SK-N-SH treated with all-trans-retinoic acid at 6 μM for 48 hours (cell line): ENCODE data around the gene ASB13.

Source experiments
- ATAC-seq: fragments of 200-7000 bp; cut with Tn5 transposase; 3 replicates; pipeline ENCODE4 v1.9.1; 2020; ENCODE audit warnings: mild to moderate bottlenecking, moderate library complexity
- ARNTL ChIP-seq: fragments of 450-650 bp; formaldehyde crosslinking; IDR thresholded peaks from 2 replicates; pipeline ENCODE4 v1.5.0; 2020; ENCODE audit warnings: low read depth, mild to moderate bottlenecking, moderate library complexity, borderline replicate concordance
- CSDC2 ChIP-seq: fragments of 250-450 bp; sonication (Bioruptor Pico); IDR thresholded peaks from 2 replicates; pipeline ENCODE4 v1.5.0; 2020; ENCODE audit warnings: mild to moderate bottlenecking, moderate library complexity
- ESRRG ChIP-seq: fragments of 250-450 bp; sonication (Bioruptor Pico); IDR thresholded peaks from 2 replicates; pipeline ENCODE4 v1.6.1; 2021; ENCODE audit warnings: mild to moderate bottlenecking
- GLIS3 ChIP-seq: fragments of 250-450 bp; sonication (Bioruptor Pico); IDR thresholded peaks from 2 replicates; pipeline ENCODE4 v1.5.0; 2020; ENCODE audit warnings: mild to moderate bottlenecking, moderate library complexity
- ISL1 ChIP-seq: fragments of 250-450 bp; sonication (Bioruptor Pico); IDR thresholded peaks from 2 replicates; pipeline ENCODE4 v2.1.2; 2022; ENCODE audit warnings: mild to moderate bottlenecking, moderate library complexity
- OSR1 ChIP-seq: fragments of 250-450 bp; sonication (Bioruptor Pico); IDR thresholded peaks from 2 replicates; pipeline ENCODE4 v1.8.0; 2022; ENCODE audit warnings: moderate library complexity, mild to moderate bottlenecking, inconsistent platforms
- PPARA ChIP-seq: fragments of 250-450 bp; sonication (Bioruptor Pico); IDR thresholded peaks from 2 replicates; pipeline ENCODE4 v1.5.0; 2020; ENCODE audit warnings: mild to moderate bottlenecking, borderline replicate concordance
- RARB ChIP-seq: fragments of 250-450 bp; sonication (Bioruptor Pico); IDR thresholded peaks from 2 replicates; pipeline ENCODE4 v1.8.0; 2021; ENCODE audit warnings: mild to moderate bottlenecking, moderate library complexity
- SNAI2 ChIP-seq: fragments of 250-450 bp; sonication (Bioruptor Pico); IDR thresholded peaks from 2 replicates; pipeline ENCODE4 v1.5.0; 2020; ENCODE audit warnings: mild to moderate bottlenecking, moderate library complexity
- TCF4 ChIP-seq: fragments of 250-450 bp; sonication (Bioruptor Pico); IDR thresholded peaks from 2 replicates; pipeline ENCODE4 v1.8.0; 2021; ENCODE audit warnings: mild to moderate bottlenecking, moderate library complexity, borderline replicate concordance
- TSHZ2 ChIP-seq: fragments of 250-450 bp; sonication (Bioruptor Pico); IDR thresholded peaks from 2 replicates; pipeline ENCODE4 v1.5.0; 2020; ENCODE audit warnings: mild to moderate bottlenecking, moderate library complexity
- ZC3H10 ChIP-seq: fragments of 250-450 bp; sonication (Bioruptor Pico); IDR thresholded peaks from 2 replicates; pipeline ENCODE4 v1.5.1; 2021; ENCODE audit warnings: mild to moderate bottlenecking, moderate library complexity
- ZFP3 ChIP-seq: fragments of 250-450 bp; sonication (Bioruptor Pico); IDR thresholded peaks from 2 replicates; pipeline ENCODE4 v1.5.0; 2020; ENCODE audit warnings: mild to moderate bottlenecking, moderate library complexity
- ZFP30 ChIP-seq: fragments of 450-650 bp; formaldehyde crosslinking; IDR thresholded peaks from 2 replicates; pipeline ENCODE4 v1.5.0; 2022; ENCODE audit warnings: mild to moderate bottlenecking, moderate library complexity
- ZNF565 ChIP-seq: fragments of 450-650 bp; formaldehyde crosslinking; conservative IDR thresholded peaks from 2 replicates; pipeline ENCODE4 v1.5.0; 2020; ENCODE audit warnings: low read depth, mild to moderate bottlenecking, moderate library complexity
- TF ChIP-seq, protein P1 (sequence below): fragments of 250-450 bp; sonication (Bioruptor Pico); IDR thresholded peaks from 2 replicates; pipeline ENCODE4 v1.5.1; 2021; ENCODE audit warnings: mild to moderate bottlenecking, moderate library complexity
- TF ChIP-seq, protein P2 (sequence below): fragments of 250-450 bp; sonication (Bioruptor Pico); IDR thresholded peaks from 2 replicates; pipeline ENCODE4 v1.8.0; 2021; ENCODE audit warnings: low read depth, mild to moderate bottlenecking, moderate library complexity, borderline replicate concordance
- TF ChIP-seq, protein P3 (sequence below): fragments of 250-450 bp; sonication (Bioruptor Pico); IDR thresholded peaks from 2 replicates; pipeline ENCODE4 v1.5.1; 2020; ENCODE audit warnings: low read depth, mild to moderate bottlenecking, moderate library complexity

ASB13 gene

GRCh38 chr10:5601826-5602495 is 64.4 kb downstream of the ASB13 start:
- ATAC-seq: no peak
- TF ChIP-seq TCF4 (CRISPR knock-in tag): no peak
- TF ChIP-seq, protein P1, sequence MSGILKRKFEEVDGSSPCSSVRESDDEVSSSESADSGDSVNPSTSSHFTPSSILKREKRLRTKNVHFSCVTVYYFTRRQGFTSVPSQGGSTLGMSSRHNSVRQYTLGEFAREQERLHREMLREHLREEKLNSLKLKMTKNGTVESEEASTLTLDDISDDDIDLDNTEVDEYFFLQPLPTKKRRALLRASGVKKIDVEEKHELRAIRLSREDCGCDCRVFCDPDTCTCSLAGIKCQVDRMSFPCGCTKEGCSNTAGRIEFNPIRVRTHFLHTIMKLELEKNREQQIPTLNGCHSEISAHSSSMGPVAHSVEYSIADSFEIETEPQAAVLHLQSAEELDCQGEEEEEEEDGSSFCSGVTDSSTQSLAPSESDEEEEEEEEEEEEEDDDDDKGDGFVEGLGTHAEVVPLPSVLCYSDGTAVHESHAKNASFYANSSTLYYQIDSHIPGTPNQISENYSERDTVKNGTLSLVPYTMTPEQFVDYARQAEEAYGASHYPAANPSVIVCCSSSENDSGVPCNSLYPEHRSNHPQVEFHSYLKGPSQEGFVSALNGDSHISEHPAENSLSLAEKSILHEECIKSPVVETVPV (CRISPR knock-in tag): no peak
- no peak for TF ChIP-seq ESRRG (CRISPR knock-in tag)
- no peak for TF ChIP-seq TSHZ2

DNA sequence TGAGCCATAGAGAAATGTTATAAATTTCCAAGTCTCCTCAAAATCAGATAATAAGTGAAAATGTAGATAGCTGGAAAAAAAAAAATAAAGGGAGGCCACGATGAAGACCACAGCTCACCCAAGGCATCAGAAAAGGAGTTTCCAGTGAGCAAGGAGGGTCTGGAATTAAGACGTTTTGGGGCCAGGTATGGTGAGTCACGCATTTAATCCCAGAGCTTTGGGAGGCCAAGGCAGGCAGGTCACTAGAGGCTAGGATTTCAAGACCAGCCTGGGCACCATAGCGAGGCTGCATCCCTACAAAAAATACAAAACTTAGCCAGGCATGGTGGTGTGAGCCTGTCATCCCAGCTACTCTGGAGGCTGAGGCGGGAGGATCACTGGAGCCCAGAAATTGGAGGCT is 65.5 kb downstream of the ASB13 start:
- no peak for TF ChIP-seq ZNF565 (CRISPR knock-in tag)
- TF ChIP-seq GLIS3 (CRISPR knock-in tag): no peak
- no peak for TF ChIP-seq ZFP3 (CRISPR knock-in tag)
- TF ChIP-seq ZC3H10 (CRISPR knock-in tag): no peak
- TF ChIP-seq, protein P2, sequence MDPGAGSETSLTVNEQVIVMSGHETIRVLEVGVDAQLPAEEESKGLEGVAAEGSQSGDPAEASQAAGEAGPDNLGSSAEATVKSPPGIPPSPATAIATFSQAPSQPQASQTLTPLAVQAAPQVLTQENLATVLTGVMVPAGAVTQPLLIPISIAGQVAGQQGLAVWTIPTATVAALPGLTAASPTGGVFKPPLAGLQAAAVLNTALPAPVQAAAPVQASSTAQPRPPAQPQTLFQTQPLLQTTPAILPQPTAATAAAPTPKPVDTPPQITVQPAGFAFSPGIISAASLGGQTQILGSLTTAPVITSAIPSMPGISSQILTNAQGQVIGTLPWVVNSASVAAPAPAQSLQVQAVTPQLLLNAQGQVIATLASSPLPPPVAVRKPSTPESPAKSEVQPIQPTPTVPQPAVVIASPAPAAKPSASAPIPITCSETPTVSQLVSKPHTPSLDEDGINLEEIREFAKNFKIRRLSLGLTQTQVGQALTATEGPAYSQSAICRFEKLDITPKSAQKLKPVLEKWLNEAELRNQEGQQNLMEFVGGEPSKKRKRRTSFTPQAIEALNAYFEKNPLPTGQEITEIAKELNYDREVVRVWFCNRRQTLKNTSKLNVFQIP (CRISPR knock-in tag): no peak
- ATAC-seq: no peak

DNA sequence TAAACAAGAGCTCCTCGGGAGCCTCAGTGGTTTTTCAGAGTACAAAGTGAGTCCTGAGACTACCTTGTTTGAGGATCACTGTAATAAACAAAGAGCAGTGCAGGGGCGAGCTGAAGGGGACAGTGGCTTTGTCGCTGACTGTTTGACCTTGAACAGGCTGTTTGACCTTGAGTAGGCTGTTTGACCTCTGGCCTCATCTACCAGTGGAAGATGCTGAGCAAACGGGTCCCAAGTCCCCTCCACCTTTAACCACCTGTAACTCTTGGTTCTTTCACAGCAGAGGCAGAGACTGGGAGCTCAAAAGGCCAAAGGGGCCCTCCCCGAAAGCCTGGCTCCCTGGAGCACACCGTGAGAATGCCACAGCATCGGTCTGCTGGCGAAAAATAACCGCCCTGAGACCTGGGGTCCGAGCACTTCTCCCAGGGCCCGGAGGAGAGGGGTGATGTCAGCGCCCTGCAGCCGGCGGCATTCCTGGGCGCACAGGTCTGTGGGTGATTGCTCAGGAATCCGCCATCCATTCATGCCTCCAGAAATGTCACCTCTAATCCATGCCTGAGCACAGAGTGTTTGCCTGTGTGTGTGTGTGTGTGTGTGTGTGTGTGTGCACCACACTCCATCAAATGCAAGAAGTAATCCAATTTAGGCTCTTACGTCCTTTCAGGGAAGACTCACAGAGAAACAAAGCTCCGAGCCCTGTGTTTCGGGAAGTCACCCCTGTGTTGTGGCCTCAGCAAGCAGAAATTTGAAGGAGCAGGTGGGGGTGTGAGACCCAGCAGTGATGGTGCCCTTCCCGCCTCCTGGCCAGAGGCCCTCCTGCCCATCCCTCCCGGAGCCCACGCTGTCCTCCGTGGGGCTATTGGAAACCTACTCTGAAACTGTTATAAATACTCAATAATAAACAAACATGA is 66.5 kb downstream of the ASB13 start:
- TF ChIP-seq PPARA (CRISPR knock-in tag): no peak
- TF ChIP-seq RARB: no peak
- TF ChIP-seq ZFP30 (CRISPR knock-in tag): no peak
- TF ChIP-seq ZNF565 (CRISPR knock-in tag): no peak
- TF ChIP-seq TCF4 (CRISPR knock-in tag): no peak
- TF ChIP-seq SNAI2 (CRISPR knock-in tag): no peak
- TF ChIP-seq OSR1: no peak
- no peak for TF ChIP-seq ZFP3 (CRISPR knock-in tag)
- ATAC-seq: no peak

GRCh38 chr10:5598085-5598690 is 68.2 kb downstream of the ASB13 start:
- ATAC-seq: no peak
- TF ChIP-seq CSDC2 (CRISPR knock-in tag): no peak
- TF ChIP-seq GLIS3 (CRISPR knock-in tag): no peak
- TF ChIP-seq ARNTL: no peak
- no peak for TF ChIP-seq TSHZ2
- no peak for TF ChIP-seq SNAI2 (CRISPR knock-in tag)
- no peak for TF ChIP-seq ZC3H10 (CRISPR knock-in tag)
- no peak for TF ChIP-seq ISL1 (CRISPR knock-in tag)
- TF ChIP-seq, protein P3, sequence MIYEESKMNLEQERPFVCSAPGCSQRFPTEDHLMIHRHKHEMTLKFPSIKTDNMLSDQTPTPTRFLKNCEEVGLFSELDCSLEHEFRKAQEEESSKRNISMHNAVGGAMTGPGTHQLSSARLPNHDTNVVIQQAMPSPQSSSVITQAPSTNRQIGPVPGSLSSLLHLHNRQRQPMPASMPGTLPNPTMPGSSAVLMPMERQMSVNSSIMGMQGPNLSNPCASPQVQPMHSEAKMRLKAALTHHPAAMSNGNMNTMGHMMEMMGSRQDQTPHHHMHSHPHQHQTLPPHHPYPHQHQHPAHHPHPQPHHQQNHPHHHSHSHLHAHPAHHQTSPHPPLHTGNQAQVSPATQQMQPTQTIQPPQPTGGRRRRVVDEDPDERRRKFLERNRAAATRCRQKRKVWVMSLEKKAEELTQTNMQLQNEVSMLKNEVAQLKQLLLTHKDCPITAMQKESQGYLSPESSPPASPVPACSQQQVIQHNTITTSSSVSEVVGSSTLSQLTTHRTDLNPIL (CRISPR knock-in tag): no peak
- TF ChIP-seq, protein P1 (CRISPR knock-in tag): no peak
